Parathyroid adenoma (tissue), 2 donors: ENCODE data around the gene UCP2.

Source experiments
- H2AFZ ChIP-seq: fragments of 300-600 bp; sonication (generic); one replicate; pipeline ENCODE4 v1.7.0; 2017; ENCODE audit warnings: antibody characterized with exemption, mild to moderate bottlenecking
- H3K27ac ChIP-seq: fragments of 300-600 bp; sonication (generic); one replicate; pipeline ENCODE4 v1.7.0; 2017
- H3K27me3 ChIP-seq: fragments of 300-600 bp; sonication (generic); one replicate; pipeline ENCODE4 v1.7.0; 2017; ENCODE audit warnings: low read length; ENCODE audit not compliant: control insufficient read depth, insufficient read depth
- H3K36me3 ChIP-seq: fragments of 300-600 bp; sonication (generic); one replicate; pipeline ENCODE4 v1.7.0; 2017; ENCODE audit warnings: low read length; ENCODE audit not compliant: control insufficient read depth, insufficient read depth
- H3K4me1 ChIP-seq: fragments of 300-600 bp; sonication (generic); one replicate; pipeline ENCODE4 v1.7.0; 2017; ENCODE audit warnings: control low read depth
- H3K4me2 ChIP-seq: fragments of 300-600 bp; sonication (generic); one replicate; pipeline ENCODE4 v1.7.0; 2017; ENCODE audit warnings: low read length
- H3K4me3 ChIP-seq: fragments of 300-600 bp; sonication (generic); one replicate; pipeline ENCODE4 v1.7.0; 2017; ENCODE audit warnings: low read depth, low read length
- H3K79me2 ChIP-seq: fragments of 300-600 bp; sonication (generic); one replicate; pipeline ENCODE4 v1.7.0; 2017; ENCODE audit warnings: control low read depth
- H3K9ac ChIP-seq: fragments of 300-600 bp; sonication (generic); one replicate; pipeline ENCODE4 v1.7.0; 2017; ENCODE audit warnings: mild to moderate bottlenecking
- H3K9me3 ChIP-seq: fragments of 300-600 bp; sonication (generic); one replicate; pipeline ENCODE4 v1.7.0; 2017; ENCODE audit warnings: low read length; ENCODE audit not compliant: control insufficient read depth
- CTCF ChIP-seq: fragments of 300-600 bp; sonication (generic); IDR thresholded peaks from one replicate; pipeline ENCODE4 v1.7.0; 2017; ENCODE audit warnings: antibody characterized with exemption, mild to moderate bottlenecking
- donor health status: primary hyperparathyroidism.

Gene UCP2

GRCh38 chr11:73945396-73945795 lies 37.2 kb downstream of the UCP2 start:
- H3K36me3 ChIP-seq = no peaks in the 10 kb centered on the region
- no peak overlapping the region for H3K27ac ChIP-seq
- no peaks in the 10 kb centered on the region for H3K79me2 ChIP-seq
- H3K4me3 ChIP-seq = no peak overlapping the region
- no peaks in the 10 kb centered on the region for H3K9me3 ChIP-seq
- H3K9ac ChIP-seq = no peak overlapping the region
- no peaks in the 10 kb centered on the region for H3K27me3 ChIP-seq
- no peak overlapping the region for H2AFZ ChIP-seq
- H3K4me1 ChIP-seq = no peaks in the 10 kb centered on the region
- H3K4me2 ChIP-seq = no peak overlapping the region
- no peak for TF ChIP-seq CTCF

- no peaks in the 10 kb centered on the region for H3K9me3 ChIP-seq
- no peak overlapping the region for H2AFZ ChIP-seq
- H3K27ac ChIP-seq = no peak overlapping the region
- H3K79me2 ChIP-seq = no peaks in the 10 kb centered on the region
- H3K27me3 ChIP-seq = no peaks in the 10 kb centered on the region
- H3K36me3 ChIP-seq = no peaks in the 10 kb centered on the region
- no peaks in the 10 kb centered on the region for H3K4me1 ChIP-seq
- H3K9ac ChIP-seq = no peak overlapping the region
- no peak overlapping the region for H3K4me3 ChIP-seq
- TF ChIP-seq CTCF = no peak
- no peak overlapping the region for H3K4me2 ChIP-seq
These were observed 37.7 kb downstream of the UCP2 start for GRCh38 chr11:73944901-73945300.

- H3K9ac ChIP-seq = no peak overlapping the region
- H3K9me3 ChIP-seq = no peaks in the 10 kb centered on the region
- no peaks in the 10 kb centered on the region for H3K79me2 ChIP-seq
- no peaks in the 10 kb centered on the region for H3K27me3 ChIP-seq
- no peak overlapping the region for H3K4me2 ChIP-seq
- H3K4me1 ChIP-seq = no peaks in the 10 kb centered on the region
- no peak for TF ChIP-seq CTCF
- H3K4me3 ChIP-seq = no peak overlapping the region
- no peak overlapping the region for H2AFZ ChIP-seq
- no peaks in the 10 kb centered on the region for H3K36me3 ChIP-seq
- no peak overlapping the region for H3K27ac ChIP-seq
These were observed 38.6 kb downstream of the UCP2 start for GRCh38 chr11:73944085-73944484.

GRCh38 chr11:73942010-73942409 lies 40.6 kb downstream of the UCP2 start:
- H3K27ac ChIP-seq = no peak overlapping the region
- H3K4me1 ChIP-seq = no peaks in the 10 kb centered on the region
- no peaks in the 10 kb centered on the region for H3K36me3 ChIP-seq
- no peak overlapping the region for H3K4me3 ChIP-seq
- no peak overlapping the region for H2AFZ ChIP-seq
- no peaks in the 10 kb centered on the region for H3K27me3 ChIP-seq
- H3K9me3 ChIP-seq = no peaks in the 10 kb centered on the region
- no peak overlapping the region for H3K4me2 ChIP-seq
- no peaks in the 10 kb centered on the region for H3K79me2 ChIP-seq
- H3K9ac ChIP-seq = no peak overlapping the region
- no peak for TF ChIP-seq CTCF

- no peak for TF ChIP-seq CTCF
- no peaks in the 10 kb centered on the region for H3K27me3 ChIP-seq
- H3K4me3 ChIP-seq = no peak overlapping the region
- H3K9me3 ChIP-seq = no peaks in the 10 kb centered on the region
- no peaks in the 10 kb centered on the region for H3K36me3 ChIP-seq
- no peak overlapping the region for H3K4me2 ChIP-seq
- no peak overlapping the region for H2AFZ ChIP-seq
- H3K79me2 ChIP-seq = no peaks in the 10 kb centered on the region
- H3K27ac ChIP-seq = no peak overlapping the region
- no peak overlapping the region for H3K9ac ChIP-seq
- no peaks in the 10 kb centered on the region for H3K4me1 ChIP-seq
These were observed 41.7 kb downstream of the UCP2 start for GRCh38 chr11:73940801-73941570.
